GM23338 (cell line): ENCODE measurements around the gene TSPAN1. TPM values are rescaled to one million over a fixed set of nuclear protein-coding genes. Genes with fewer than 3 reads are reported as not detected.

Experiments used
- JUNB ChIP-seq: IDR thresholded peaks from one replicate; pipeline ENCODE4 v1.6.1; 2016; ENCODE audit warnings: antibody characterized with exemption; ENCODE audit not compliant: unreplicated experiment
- polyA plus RNA-seq: library from polyadenylated mRNA; unstranded; fragments of >200 nt; fragmentation: Nextera tagmentation; extraction: Ambion mirVana; gene quantifications from 2 replicates; pipeline ENCODE4 v1.2.1, GENCODE V29; 2016
- total RNA-seq: library from RNA; depleted of rRNA; stranded (reverse); fragments of >200 nt; shearing (Covaris generic); gene quantifications from 2 replicates; pipeline ENCODE4 v1.2.3, GENCODE V29; 2014
- TF ChIP-seq, protein P1 (sequence below): fragments of 250-450 bp; sonication (Bioruptor Pico); IDR thresholded peaks from 2 replicates; pipeline ENCODE4 v1.5.0; 2020; ENCODE audit warnings: mild to moderate bottlenecking, moderate library complexity
- TF ChIP-seq, protein P2 (sequence below): IDR thresholded peaks from one replicate; pipeline ENCODE4 v1.6.1; 2018; ENCODE audit warnings: antibody characterized with exemption; ENCODE audit not compliant: unreplicated experiment
- TF ChIP-seq, protein P3 (sequence below), 2 experiments: fragments of 200-600 bp in 1 of 2; sonication (generic) in 1 of 2; conservative IDR thresholded peaks; 2 replicates each; pipeline versions ENCODE4 v1.5.1 to v1.6.1; 2016 to 2017; ENCODE audit warnings: antibody characterized with exemption in 2 of 2, low read depth in 2 of 2, mild to moderate bottlenecking in 2 of 2, moderate library complexity in 1 of 2

TSPAN1 gene
- total and polyA plus RNA-seq, 2 experiments from 2014 or later: not detected

DNA sequence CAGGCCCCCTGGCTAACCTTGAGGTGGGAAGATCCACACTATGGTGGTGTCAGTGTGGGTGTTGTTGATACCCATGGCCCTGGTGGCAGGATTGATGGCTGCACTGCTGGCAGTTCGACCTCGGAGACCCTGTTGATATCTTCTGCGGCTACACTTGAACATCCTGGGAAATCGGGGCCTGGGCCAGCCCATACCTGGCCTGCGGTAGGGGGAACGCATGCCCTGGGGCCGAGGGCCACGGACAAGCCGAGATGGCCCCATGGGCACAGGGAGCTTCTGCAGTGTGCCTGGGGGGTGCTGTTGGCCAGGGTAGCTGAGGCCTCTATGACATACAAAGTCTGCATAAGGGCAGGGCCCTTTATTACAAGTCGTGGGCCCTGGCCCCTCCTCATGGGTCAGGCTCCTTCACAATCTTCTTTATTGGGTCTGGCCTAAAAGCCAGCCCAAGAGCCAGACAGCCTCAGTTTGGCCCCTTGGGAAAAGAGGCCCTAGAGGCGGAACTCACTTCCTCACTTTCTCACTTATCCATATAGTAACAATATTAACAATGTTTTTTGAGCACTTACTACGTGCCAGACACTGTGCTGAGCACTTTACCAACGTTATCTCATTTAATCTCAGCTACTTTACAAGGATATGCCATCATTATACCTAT lies 1.5 kb downstream of the TSPAN1 start, which contains the start of gene P3R3URF (continued):
- TF ChIP-seq, protein P1, sequence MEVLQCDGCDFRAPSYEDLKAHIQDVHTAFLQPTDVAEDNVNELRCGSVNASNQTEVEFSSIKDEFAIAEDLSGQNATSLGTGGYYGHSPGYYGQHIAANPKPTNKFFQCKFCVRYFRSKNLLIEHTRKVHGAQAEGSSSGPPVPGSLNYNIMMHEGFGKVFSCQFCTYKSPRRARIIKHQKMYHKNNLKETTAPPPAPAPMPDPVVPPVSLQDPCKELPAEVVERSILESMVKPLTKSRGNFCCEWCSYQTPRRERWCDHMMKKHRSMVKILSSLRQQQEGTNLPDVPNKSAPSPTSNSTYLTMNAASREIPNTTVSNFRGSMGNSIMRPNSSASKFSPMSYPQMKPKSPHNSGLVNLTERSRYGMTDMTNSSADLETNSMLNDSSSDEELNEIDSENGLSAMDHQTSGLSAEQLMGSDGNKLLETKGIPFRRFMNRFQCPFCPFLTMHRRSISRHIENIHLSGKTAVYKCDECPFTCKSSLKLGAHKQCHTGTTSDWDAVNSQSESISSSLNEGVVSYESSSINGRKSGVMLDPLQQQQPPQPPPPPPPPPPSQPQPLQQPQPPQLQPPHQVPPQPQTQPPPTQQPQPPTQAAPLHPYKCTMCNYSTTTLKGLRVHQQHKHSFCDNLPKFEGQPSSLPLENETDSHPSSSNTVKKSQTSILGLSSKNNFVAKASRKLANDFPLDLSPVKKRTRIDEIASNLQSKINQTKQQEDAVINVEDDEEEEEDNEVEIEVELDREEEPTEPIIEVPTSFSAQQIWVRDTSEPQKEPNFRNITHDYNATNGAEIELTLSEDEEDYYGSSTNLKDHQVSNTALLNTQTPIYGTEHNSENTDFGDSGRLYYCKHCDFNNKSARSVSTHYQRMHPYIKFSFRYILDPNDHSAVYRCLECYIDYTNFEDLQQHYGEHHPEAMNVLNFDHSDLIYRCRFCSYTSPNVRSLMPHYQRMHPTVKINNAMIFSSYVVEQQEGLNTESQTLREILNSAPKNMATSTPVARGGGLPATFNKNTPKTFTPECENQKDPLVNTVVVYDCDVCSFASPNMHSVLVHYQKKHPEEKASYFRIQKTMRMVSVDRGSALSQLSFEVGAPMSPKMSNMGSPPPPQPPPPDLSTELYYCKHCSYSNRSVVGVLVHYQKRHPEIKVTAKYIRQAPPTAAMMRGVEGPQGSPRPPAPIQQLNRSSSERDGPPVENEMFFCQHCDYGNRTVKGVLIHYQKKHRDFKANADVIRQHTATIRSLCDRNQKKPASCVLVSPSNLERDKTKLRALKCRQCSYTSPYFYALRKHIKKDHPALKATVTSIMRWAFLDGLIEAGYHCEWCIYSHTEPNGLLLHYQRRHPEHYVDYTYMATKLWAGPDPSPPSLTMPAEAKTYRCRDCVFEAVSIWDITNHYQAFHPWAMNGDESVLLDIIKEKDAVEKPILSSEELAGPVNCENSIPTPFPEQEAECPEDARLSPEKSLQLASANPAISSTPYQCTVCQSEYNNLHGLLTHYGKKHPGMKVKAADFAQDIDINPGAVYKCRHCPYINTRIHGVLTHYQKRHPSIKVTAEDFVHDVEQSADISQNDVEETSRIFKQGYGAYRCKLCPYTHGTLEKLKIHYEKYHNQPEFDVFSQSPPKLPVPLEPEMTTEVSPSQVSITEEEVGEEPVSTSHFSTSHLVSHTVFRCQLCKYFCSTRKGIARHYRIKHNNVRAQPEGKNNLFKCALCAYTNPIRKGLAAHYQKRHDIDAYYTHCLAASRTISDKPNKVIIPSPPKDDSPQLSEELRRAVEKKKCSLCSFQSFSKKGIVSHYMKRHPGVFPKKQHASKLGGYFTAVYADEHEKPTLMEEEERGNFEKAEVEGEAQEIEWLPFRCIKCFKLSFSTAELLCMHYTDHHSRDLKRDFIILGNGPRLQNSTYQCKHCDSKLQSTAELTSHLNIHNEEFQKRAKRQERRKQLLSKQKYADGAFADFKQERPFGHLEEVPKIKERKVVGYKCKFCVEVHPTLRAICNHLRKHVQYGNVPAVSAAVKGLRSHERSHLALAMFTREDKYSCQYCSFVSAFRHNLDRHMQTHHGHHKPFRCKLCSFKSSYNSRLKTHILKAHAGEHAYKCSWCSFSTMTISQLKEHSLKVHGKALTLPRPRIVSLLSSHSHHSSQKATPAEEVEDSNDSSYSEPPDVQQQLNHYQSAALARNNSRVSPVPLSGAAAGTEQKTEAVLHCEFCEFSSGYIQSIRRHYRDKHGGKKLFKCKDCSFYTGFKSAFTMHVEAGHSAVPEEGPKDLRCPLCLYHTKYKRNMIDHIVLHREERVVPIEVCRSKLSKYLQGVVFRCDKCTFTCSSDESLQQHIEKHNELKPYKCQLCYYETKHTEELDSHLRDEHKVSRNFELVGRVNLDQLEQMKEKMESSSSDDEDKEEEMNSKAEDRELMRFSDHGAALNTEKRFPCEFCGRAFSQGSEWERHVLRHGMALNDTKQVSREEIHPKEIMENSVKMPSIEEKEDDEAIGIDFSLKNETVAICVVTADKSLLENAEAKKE: no peak
- TF ChIP-seq JUNB: no peak
- TF ChIP-seq, protein P2, sequence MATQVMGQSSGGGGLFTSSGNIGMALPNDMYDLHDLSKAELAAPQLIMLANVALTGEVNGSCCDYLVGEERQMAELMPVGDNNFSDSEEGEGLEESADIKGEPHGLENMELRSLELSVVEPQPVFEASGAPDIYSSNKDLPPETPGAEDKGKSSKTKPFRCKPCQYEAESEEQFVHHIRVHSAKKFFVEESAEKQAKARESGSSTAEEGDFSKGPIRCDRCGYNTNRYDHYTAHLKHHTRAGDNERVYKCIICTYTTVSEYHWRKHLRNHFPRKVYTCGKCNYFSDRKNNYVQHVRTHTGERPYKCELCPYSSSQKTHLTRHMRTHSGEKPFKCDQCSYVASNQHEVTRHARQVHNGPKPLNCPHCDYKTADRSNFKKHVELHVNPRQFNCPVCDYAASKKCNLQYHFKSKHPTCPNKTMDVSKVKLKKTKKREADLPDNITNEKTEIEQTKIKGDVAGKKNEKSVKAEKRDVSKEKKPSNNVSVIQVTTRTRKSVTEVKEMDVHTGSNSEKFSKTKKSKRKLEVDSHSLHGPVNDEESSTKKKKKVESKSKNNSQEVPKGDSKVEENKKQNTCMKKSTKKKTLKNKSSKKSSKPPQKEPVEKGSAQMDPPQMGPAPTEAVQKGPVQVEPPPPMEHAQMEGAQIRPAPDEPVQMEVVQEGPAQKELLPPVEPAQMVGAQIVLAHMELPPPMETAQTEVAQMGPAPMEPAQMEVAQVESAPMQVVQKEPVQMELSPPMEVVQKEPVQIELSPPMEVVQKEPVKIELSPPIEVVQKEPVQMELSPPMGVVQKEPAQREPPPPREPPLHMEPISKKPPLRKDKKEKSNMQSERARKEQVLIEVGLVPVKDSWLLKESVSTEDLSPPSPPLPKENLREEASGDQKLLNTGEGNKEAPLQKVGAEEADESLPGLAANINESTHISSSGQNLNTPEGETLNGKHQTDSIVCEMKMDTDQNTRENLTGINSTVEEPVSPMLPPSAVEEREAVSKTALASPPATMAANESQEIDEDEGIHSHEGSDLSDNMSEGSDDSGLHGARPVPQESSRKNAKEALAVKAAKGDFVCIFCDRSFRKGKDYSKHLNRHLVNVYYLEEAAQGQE: no peak
- TF ChIP-seq, protein P3, sequence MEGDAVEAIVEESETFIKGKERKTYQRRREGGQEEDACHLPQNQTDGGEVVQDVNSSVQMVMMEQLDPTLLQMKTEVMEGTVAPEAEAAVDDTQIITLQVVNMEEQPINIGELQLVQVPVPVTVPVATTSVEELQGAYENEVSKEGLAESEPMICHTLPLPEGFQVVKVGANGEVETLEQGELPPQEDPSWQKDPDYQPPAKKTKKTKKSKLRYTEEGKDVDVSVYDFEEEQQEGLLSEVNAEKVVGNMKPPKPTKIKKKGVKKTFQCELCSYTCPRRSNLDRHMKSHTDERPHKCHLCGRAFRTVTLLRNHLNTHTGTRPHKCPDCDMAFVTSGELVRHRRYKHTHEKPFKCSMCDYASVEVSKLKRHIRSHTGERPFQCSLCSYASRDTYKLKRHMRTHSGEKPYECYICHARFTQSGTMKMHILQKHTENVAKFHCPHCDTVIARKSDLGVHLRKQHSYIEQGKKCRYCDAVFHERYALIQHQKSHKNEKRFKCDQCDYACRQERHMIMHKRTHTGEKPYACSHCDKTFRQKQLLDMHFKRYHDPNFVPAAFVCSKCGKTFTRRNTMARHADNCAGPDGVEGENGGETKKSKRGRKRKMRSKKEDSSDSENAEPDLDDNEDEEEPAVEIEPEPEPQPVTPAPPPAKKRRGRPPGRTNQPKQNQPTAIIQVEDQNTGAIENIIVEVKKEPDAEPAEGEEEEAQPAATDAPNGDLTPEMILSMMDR (conservative IDR thresholded peaks at IDR 0.05; ENCODE audit: low read depth in 2 of 2): no peak
